Measurements from ENCODE around the gene PIGQ. TPM values are rescaled to one million over a fixed set of nuclear protein-coding genes. Genes with fewer than 3 reads are reported as not detected.

Gene PIGQ
- total and polyA plus RNA-seq, 2 of the 8 experiments (the other 6 are each of a cell fraction or from before 2014, with no cell fraction given): 36.0 to 49.2 TPM

DNA sequence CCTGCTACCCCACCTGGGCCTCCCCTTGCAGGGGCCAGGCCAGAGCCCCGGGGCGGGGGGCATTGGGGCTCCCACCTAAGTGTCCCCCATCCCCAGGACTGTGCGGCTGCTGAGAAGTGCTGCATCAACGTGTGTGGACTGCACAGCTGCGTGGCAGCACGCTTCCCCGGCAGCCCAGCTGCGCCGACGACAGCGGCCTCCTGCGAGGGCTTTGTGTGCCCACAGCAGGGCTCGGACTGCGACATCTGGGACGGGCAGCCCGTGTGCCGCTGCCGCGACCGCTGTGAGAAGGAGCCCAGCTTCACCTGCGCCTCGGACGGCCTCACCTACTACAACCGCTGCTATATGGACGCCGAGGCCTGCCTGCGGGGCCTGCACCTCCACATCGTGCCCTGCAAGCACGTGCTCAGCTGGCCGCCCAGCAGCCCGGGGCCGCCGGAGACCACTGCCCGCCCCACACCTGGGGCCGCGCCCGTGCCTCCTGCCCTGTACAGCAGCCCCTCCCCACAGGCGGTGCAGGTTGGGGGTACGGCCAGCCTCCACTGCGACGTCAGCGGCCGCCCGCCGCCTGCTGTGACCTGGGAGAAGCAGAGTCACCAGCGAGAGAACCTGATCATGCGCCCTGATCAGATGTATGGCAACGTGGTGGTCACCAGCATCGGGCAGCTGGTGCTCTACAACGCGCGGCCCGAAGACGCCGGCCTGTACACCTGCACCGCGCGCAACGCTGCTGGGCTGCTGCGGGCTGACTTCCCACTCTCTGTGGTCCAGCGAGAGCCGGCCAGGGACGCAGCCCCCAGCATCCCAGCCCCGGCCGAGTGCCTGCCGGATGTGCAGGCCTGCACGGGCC lies 62.9 kb downstream of the PIGQ start:
- H2AK5ac ChIP-seq (ENCODE audit: low read depth, low read length): no peak overlapping the region
- H2BK15ac ChIP-seq (ENCODE audit: low read length): no peak overlapping the region
- H3K4me3 ChIP-seq (ENCODE audit: extremely low read depth in 1 of 4, insufficient read depth in 2 of 4, low read depth in 3 of 4, low read length in 4 of 4): no peak overlapping the region
- 90% methylated on average over 50 of the region's 67 CpGs; no CpG with 5 or more reads in 1 of the 2 experiments for WGBS, 2 experiments (ENCODE audit: extremely low coverage in 1 of 2, insufficient coverage in 1 of 2, insufficient read length in 1 of 2, insufficient replicate concordance in 2 of 2, low coverage in 1 of 2, low lambda C conversion rate in 2 of 2, missing lambda C conversion rate in 1 of 2)
- H2BK120ac ChIP-seq (replicated peaks; ENCODE audit: low read depth, low read length): no peak overlapping the region
- H2BK12ac ChIP-seq (ENCODE audit: low read depth, low read length): no peak overlapping the region
- H3K9me3 ChIP-seq (ENCODE audit: insufficient read depth in 2 of 2, low read depth in 1 of 2, low read length in 1 of 2): no peaks in the 10 kb centered on the region
- no peak overlapping the region for H2BK5ac ChIP-seq (ENCODE audit: low read depth, low read length)
- H3K14ac ChIP-seq (ENCODE audit: insufficient read length): no peak overlapping the region
- no peak overlapping the region for H3K56ac ChIP-seq (replicated peaks; ENCODE audit: insufficient read length, low read depth, low read length)
- peaks cover 0 to 21% (median 3%) of the 10 kb centered on the region in 4 experiments; a peak in 4 of 8 replicates for H3K36me3 ChIP-seq (ENCODE audit: control insufficient read depth in 2 of 4, insufficient read depth in 4 of 4, low read length in 3 of 4)
- H3K27ac ChIP-seq (ENCODE audit: low read depth, low read length): no peak overlapping the region
- H2BK20ac ChIP-seq (ENCODE audit: low read length): no peak overlapping the region
- CTCF ChIA-PET (ENCODE audit: partially characterized antibody): interaction anchor here (0.7 kb wide), 1 partner anchor 13 kb away, joined by 3 read pairs; no protein-coding TSS in a partner anchor
- H3K27me3 ChIP-seq (replicated peaks in 1 of 4; ENCODE audit: control insufficient read depth in 3 of 4, extremely low read depth in 1 of 4, insufficient read depth in 3 of 4, low read length in 3 of 4): no peaks in the 10 kb centered on the region
- H4K8ac ChIP-seq (ENCODE audit: extremely low read depth, insufficient read depth, low read length): peak overlapping the region; percentile 4
- peaks cover 0 to 34% (median 25%) of the 10 kb centered on the region in 4 experiments; a peak in 6 of 7 replicates for H3K4me1 ChIP-seq (replicated peaks in 1 of 4; ENCODE audit: control insufficient read depth in 3 of 4, insufficient read depth in 4 of 4, low read length in 3 of 4)
- H3K79me2 ChIP-seq (ENCODE audit: control insufficient read depth in 1 of 2, insufficient read depth in 2 of 2, low read length in 2 of 2): peaks cover 0 to 6% of the 10 kb centered on the region in 2 experiments; a peak in 1 of 4 replicates
- H4K91ac ChIP-seq (replicated peaks; ENCODE audit: insufficient read length, low read length): no peak overlapping the region
- H3K23me2 ChIP-seq (ENCODE audit: low read depth, low read length): peaks cover 8% of the 10 kb centered on the region; the same call in 1 of the 2 replicates
- TF ChIP-seq, protein P1, sequence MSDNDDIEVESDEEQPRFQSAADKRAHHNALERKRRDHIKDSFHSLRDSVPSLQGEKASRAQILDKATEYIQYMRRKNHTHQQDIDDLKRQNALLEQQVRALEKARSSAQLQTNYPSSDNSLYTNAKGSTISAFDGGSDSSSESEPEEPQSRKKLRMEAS (IDR thresholded peaks at IDR 0.05): no peak
- no peak for TF ChIP-seq JUN (IDR thresholded peaks at IDR 0.05; ENCODE audit: low read depth, low read length)
- TF ChIP-seq PHF8 (conservative IDR thresholded peaks at IDR 0.05; ENCODE audit: low read depth, low read length): no peak
- TF ChIP-seq POLR2AphosphoS5 (IDR thresholded peaks at IDR 0.05; ENCODE audit: low read depth, low read length): no peak
- TF ChIP-seq HDAC6 (IDR thresholded peaks at IDR 0.05; ENCODE audit: low read depth, low read length): no peak
- TF ChIP-seq TAF1 (IDR thresholded peaks at IDR 0.05; ENCODE audit: low read depth, low read length): no peak
- no peak for TF ChIP-seq SAP30 (IDR thresholded peaks at IDR 0.05; ENCODE audit: insufficient read depth, insufficient replicate concordance, low read length)
- DNase-seq (ENCODE audit: low read depth in 1 of 2, low spot score in 2 of 2) (no peak), FAIRE-seq (no peak)
- H2AFZ ChIP-seq (ENCODE audit: low read length): no peak overlapping the region
- H3K9ac ChIP-seq (replicated peaks in 1 of 4; ENCODE audit: extremely low read depth in 1 of 4, low read depth in 3 of 4, low read length in 3 of 4): no peak overlapping the region
- H4K5ac ChIP-seq (ENCODE audit: insufficient read length, low read depth, low read length): no peak overlapping the region
- POLR2A ChIA-PET (ENCODE audit: partially characterized antibody): interaction anchor here (0.7 to 2.2 kb wide), 5 partner anchors 11 to 232 kb away, joined by 3 to 5 read pairs (median 4); no protein-coding TSS in a partner anchor
- H3K18ac ChIP-seq (ENCODE audit: extremely low read depth, low read length): no peak overlapping the region
- H3K79me1 ChIP-seq (ENCODE audit: low read depth, low read length): no peaks in the 10 kb centered on the region
- H3K4ac ChIP-seq (replicated peaks; ENCODE audit: insufficient read length, low read depth, low read length): no peak overlapping the region
- no peak overlapping the region for H3K4me2 ChIP-seq (ENCODE audit: insufficient read depth in 1 of 2, low read depth in 2 of 2, low read length in 2 of 2)
- no peak overlapping the region for H3K23ac ChIP-seq (ENCODE audit: insufficient read length)
- H4K20me1 ChIP-seq (replicated peaks in 1 of 2; ENCODE audit: control insufficient read depth in 1 of 2, insufficient read depth in 2 of 2, low read length in 2 of 2): peaks cover 3 to 10% of the 10 kb centered on the region in 2 experiments

Data from H1 (cell line).